HG02852 (cell line): ENCODE results near the gene TUBGCP5.
A peak's percentile ranks its signal among the peaks of the same experiment; 100 is the strongest.

ENCODE experiments used
- ATAC-seq: cut with Tn5 transposase; IDR thresholded peaks from one replicate; pipeline ENCODE4 v1.9.1; 2021; ENCODE audit warnings: mild to moderate bottlenecking, moderate library complexity; ENCODE audit not compliant: unreplicated experiment

TUBGCP5 gene

GRCh38 chr15:22979238-22980188 lies 59.9 kb downstream of the TUBGCP5 start:
- ATAC-seq: peak; percentile 42

DNA sequence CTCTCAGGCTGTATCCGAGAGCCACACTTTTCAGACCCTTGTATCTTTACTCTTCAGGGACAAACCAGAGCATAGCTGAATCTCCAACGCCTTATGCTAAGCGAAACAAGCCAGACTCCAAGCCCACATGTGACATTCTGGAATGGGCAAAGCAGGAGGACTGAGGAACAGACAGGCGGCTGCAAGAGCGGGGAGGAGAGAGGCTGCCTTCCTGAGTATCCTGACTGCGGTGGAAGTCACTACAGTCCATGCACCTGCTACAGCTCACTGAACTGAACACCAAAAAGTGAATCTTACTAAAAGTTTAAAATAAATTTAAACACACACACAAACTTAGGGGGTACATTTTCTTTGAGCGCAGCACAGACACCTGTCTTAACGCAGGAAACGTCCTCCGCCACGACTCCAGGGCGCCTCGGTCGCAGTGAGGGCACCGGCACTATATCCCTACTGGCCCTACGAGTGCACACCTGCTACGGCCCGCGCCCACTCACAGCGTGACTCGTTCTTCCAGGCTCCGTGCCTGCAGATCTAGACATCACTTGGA lies 60.6 kb downstream of the TUBGCP5 start:
- peak; percentile 28 for ATAC-seq

DNA sequence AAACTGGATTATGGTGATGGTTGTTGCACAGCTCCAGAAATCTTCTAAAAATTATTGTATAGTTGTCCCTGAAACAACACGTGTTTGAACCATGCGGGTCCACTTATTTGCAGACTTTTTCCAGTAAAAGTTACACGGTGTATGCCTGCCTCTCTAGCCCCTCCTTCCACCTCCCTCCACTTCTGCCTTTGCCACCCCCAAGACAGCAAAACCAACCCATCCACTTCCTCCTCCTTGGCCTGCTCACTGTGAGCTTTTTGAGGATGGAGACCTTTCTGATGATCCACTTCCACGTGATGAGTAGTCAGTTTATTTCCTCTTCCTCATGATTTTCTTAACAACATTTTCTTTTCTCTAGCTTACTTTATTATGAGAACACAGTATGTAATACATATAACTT lies 64.6 kb downstream of the TUBGCP5 start:
- ATAC-seq: no peak

- ATAC-seq: no peak
Measured at GRCh38 chr15:22973987-22974386, 65.4 kb downstream of the TUBGCP5 start.

DNA sequence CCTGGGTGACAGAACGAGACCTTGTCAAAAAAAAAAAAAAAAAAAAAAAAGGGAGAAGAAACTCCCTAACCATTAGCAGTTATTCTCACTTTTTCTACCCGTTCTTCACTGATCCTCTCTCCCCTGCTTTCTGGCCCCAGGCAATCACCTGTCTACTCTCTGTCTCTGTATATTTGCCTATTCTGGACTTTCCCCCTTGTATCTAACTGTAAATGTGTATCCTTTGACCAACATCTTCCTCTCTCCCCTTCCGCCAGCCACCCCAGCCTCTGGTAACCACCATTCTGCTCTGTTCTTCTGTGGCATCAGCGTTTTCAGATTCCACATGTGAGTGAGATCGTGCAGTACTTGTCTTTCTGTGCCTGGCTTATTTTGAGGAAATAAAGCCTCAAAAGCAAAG lies 66.1 kb downstream of the TUBGCP5 start:
- ATAC-seq: peak; percentile 86

- no peak for ATAC-seq
Measured at GRCh38 chr15:22969489-22969888, 69.9 kb downstream of the TUBGCP5 start.

DNA sequence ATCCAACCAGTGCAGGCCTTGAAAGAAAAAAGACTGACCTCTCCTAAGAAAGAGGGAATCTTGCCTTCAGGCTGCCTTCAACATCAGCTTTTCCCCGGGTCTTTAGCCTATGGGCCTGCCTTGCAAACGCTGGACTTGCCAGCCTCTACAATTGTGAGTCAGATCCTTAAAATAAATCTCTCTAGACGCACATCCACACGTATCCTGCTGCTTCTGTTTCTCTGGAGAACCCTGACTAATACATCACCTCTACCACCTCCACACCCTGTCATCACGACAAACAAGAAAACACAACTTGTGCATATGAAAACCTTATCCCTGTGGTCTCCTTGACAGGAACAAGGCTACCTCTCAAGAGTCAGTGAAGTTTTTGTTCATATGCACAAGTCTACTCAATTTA lies 71.0 kb downstream of the TUBGCP5 start:
- ATAC-seq: no peak

DNA sequence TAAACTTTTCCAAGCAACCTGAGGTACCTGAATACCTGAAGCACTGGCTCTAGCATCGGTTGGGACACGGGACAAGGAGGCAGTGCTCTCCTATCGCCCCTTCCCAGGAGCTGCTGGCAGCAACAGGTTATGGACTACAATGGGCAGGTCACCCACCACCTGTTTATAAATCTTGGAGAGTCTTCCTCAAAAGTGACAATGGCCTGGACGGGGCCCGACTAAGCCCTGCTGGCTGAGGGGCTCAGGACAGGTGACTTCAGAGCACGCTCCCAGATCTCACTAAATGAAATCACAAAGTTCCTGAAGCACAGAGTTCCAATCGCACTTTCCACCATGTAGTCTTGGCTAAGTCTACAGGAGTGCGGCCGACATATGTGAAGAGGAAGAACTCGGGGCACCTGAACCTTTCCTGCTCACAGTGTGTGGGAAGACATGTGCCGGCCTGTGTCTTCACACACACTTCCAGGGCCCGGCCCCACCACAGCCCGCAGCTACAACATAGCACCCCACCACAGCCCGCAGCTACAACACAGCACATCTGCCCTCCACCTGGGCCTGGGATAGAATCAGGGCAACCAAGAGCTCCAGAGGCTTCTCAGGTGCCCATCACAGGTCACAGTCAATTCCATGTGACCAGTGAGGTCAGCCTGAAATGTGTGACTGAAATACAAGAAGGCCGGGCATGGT lies 72.1 kb downstream of the TUBGCP5 start:
- no peak for ATAC-seq

DNA sequence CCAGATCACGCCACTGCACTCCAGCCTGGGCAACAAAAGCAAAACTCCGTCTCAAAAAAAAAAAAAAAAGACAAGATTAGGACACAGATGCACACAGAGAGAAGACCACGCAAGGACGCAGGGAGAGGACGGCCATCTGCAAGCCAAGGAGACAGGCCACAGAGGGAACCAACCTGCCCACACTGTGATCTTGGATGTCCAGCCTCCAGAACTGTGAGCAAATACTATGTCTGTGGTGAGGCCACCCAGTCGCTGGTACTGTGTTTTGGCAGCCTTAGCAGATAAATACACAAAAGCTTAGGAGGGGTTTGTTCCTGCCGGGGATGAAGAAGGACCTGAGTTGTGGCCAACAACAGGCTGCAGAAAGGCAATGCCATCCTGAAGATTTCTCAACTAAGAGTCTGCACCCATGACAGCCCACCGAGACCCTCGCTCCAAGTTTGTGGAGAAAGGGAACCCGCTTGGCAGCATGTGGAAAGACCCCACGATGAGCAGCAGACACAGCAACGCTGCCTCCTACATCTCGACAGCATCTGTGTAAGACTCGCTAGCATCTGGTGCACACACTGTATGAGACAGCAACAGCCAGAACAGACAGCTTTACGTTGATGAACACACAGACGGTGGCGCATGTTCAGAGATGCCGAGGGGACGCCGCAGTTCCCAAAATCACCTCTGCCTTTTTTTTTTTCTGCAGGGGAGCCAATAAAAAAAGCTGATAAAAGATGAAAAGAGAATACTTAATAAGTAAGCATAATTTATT lies 72.9 kb downstream of the TUBGCP5 start:
- ATAC-seq: no peak

DNA sequence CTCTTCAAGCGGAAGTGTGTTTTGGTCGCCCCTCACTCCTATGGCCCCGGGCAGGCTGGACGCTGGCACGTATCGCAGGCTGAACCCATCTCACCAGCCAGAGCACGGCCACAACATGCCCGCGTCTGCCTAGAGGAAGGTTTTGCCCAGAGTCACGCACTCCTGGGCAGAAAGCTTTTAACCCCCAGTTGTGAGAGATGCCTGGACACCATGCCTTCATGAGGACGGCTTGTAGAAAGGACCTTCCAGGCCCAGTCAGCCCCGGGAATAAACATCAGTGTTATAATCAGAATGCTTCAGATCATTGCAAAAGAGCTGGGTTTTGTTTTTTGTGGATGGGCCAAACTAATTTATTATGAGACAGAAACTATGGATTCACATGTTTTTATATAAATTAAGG lies 75.7 kb downstream of the TUBGCP5 start:
- ATAC-seq: no peak

DNA sequence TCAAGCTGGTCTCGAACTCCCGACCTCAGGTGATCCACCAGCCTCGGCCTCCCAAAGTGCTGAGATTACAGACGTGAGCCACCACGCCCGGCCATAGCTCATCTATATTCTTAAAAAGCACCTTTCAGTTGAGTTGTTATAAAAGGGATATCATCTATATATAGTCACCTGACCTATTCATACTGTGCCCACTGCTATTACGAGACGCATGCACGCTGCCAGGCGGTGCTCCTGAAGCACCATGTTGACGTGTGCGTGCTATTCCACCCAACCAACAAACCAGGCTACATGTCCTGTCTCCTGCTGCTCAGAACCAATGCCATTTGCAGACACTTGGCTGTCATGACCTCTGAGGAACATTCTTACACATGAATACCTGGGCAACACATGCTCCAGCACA lies 76.8 kb downstream of the TUBGCP5 start:
- ATAC-seq: no peak

DNA sequence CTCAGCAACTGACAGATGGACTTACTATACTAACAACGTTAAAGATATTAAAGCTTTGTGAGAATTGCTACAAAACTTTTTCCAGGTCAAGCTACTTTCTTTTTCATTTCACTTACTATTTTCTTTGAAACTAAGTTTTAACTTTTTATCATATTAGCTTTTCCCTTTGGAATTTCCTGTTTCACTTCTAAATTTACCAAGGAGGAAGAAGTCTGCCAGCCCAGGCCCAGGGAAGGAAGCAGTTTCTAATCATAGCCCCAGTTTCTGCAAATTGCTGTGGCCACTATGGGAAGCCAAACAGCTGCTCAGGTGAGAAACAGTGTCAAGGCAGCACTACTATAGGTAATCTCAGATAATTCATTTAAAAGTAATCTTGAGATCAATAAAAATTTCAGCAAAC lies 77.6 kb downstream of the TUBGCP5 start:
- no peak for ATAC-seq

- no peak for ATAC-seq
Measured at GRCh38 chr15:22960556-22960955, 78.8 kb downstream of the TUBGCP5 start.

GRCh38 chr15:22960126-22960525 lies 79.2 kb downstream of the TUBGCP5 start:
- ATAC-seq: no peak

- ATAC-seq: no peak
Measured at GRCh38 chr15:22959321-22960101, 79.9 kb downstream of the TUBGCP5 start.

- peak; percentile 61 for ATAC-seq
Measured at GRCh38 chr15:22958487-22959280, 80.7 kb downstream of the TUBGCP5 start.

DNA sequence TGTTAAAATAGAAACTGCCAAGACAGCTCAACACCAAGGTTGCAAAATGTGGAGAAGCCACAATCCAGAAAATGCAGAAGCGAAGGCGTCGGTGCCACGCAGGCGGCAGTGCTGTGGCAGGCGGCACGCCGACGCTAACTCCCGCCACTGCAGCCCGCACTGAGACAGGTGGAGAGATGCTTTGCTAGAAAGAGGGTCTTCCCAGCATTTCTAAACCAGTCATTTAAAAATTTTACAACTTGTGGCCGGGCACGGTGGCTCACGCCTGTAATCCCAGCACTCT lies 82.5 kb downstream of the TUBGCP5 start:
- no peak for ATAC-seq

- ATAC-seq: no peak
Measured at GRCh38 chr15:22956257-22956977, 83.0 kb downstream of the TUBGCP5 start.

- no peak for ATAC-seq
Measured at GRCh38 chr15:22955544-22956119, 83.7 kb downstream of the TUBGCP5 start.
